Kidney tubule cell (primary cell): Measurements from ENCODE around the gene PLG.
"Not testable (repeated sequence)": the region's sequence is repeated elsewhere in the genome, so short reads cannot be mapped to it uniquely, and the experiment has no call there.

Source experiments
- DNase-seq: peaks from one replicate; pipeline ENCODE4 v3.0.0-alpha.2; 2018; ENCODE audit warnings: low spot score

PLG gene

DNA sequence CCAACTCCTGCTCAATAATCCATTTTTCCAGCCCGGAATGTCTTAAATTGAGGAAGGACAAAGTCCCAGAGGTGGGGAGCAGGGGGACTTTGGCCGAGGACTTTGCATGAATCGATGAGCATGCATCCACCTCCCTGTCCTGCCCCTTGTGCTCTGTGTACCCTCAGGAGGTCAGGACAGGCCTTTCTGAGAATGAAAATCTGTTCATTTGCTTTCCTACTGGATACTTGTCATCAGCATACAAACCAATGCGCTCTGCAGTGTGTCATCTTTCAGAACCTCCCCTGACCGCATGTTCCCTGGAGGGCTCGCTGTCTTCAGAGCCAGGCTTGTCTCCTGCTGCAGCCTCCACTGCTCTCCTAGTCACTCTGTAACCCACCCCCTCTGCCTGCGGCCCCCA, 2.6 kb downstream of the PLG start:
- not testable (repeated sequence) for DNase-seq

DNA sequence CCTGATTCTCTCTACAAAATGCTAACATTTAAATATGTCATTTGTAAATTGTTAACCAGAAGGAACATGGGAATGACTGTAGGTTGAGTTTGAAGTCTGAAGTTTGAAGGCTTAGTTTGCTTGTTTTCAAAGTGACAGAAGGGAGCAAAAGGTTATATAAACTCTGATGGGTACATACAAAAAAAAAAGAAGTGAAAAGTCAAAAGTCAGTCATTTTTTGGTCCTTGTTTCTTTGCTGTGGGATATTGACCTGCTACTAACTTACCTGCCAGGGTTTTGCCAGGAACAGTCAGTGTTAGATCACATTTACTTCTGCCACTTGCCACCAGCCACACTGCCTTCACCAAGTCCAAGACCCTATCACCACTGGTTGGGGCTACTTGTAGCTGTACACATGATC, 6.9 kb downstream of the PLG start:
- not testable (repeated sequence) for DNase-seq

DNA sequence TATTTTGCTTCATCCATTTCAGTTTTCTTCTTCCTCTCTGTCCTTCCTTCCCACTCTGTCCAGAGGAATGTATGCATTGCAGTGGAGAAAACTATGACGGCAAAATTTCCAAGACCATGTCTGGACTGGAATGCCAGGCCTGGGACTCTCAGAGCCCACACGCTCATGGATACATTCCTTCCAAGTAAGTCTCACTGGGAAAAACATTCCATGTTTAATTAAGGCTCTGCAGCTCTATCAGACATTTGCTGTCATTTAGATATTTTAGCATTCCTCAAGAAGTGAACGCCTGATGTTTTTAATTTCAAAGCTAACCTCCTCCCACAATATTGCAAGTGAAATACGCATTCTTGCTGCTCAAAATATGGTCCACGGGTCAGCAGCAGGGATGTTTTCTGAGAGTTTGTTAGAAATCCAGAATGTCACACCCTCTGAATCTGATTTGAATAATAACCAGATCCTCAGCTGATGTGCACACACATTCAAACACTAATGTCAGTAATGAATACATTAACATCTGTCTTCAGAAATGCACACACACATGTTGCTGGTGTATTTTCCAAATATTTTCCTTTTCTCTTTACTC, 12.8 kb downstream of the PLG start:
- DNase-seq = no peak

DNA sequence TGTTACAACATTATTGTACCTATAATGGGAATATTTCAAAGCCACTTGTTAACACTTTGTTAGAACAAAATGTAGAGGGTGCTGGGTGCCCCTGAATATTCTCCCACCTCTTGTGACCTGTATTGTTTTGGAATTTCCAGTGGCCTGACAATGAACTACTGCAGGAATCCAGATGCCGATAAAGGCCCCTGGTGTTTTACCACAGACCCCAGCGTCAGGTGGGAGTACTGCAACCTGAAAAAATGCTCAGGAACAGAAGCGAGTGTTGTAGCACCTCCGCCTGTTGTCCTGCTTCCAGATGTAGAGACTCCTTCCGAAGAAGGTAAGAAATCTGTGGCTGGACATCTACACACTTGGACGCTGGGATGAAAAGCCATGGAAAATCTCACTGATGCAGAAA, 28.9 kb downstream of the PLG start:
- DNase-seq = no peak

DNA sequence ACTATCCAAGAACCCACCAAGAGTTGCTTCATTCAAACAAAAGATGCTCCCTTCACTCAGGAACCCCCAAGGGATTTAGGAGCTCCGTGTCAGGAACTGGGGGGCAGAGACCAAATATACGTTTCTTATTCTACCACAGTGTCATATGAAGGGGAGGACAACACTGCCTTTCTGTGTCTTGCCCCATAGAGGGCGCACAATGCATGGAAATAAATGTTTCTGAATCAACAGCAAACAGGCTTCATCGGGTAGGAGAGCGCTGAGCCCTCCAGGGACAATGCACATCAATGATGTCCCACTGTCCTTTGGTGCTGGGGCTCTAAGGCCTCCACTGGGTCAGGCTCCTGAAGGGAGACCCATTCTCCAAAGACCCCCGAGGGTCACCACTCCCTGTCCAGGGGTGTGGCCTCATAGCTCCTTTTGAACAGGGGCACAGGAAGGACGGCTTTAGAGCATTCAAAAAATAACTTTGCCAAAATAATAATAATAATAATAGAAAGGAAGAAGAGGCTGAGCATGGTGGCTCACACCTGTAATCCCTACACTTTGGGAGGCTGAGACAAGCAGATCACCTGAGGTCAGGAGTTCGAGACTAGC, 31.1 kb downstream of the PLG start:
- peak; percentile 69 for DNase-seq

DNA sequence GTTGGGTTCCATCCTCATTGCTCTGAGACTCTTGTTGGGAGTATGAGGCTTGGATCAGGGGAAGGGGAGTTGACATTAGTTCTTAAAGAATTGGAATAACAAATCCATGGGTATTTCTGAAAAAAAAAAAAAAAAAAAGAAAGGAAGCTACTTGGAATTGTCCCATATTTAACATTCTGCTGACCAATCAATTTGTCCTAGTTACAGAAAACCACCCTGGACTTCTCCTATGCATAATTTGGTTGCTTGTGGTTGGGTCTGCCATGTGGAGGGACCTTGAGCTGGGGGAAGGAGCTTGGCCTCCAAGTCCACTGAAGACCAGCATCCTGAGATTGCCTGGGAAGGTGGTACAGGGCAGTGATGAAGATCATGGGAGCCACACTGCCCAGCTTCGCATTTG, 32.6 kb downstream of the PLG start:
- no peak for DNase-seq

DNA sequence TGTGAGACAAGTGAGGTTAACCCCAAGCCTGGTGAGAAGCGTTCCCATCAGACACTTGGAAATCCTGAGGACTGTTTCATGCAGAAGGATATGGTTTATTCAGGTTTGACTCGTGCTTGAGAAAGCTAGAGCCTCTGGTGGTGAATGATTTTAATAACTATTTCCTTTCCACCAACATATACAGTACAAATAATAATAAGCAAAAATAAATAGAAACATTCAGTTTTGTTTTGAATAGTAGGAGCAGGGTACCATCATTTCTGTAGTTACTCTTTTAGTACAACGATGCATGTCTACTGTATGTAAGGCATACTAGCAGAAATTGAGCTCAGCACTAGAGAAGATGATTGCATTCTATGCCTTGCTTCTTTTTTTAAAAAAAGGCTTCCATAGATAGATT, 33.5 kb downstream of the PLG start:
- DNase-seq = no peak

DNA sequence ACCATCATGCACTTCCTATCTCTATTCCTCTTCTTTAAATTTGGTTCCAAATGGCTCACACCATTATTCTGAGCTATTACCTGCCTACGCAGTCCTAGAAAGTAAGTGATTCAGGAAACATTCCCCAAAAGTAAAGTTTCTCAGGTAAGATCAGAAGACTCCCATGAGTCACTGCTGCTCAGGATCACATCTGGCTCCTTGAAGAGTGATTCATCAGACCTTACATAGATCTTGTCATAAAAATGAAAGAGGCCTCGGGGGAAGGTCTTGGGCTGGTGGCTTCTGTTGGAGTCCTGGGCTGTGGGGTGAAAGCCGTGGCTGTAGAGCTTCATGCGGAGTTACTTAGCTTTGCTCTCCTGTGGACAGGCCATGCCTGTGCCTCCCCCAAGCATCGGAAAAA, 35.9 kb downstream of the PLG start:
- DNase-seq = peak; percentile 62

DNA sequence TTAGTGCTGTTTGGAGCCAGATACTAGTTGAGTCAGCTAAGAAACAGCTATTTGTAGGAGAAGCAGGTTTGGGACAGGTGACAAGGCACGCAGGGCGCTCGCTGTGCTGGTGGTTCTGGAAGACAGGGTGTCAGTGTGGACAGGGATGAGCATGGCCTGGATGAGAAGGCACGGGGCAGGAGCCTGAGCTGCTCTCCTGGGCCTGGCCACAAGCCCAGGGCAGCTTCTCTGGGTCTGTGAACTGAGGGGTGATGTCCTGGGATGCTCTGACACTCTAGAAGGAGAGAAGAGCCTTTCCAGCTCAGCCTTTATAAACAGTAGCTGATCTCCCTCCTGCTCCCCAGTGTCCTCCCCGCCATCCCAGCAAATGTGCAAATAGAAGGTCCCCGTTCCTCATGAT, 37.9 kb downstream of the PLG start:
- DNase-seq = no peak

DNA sequence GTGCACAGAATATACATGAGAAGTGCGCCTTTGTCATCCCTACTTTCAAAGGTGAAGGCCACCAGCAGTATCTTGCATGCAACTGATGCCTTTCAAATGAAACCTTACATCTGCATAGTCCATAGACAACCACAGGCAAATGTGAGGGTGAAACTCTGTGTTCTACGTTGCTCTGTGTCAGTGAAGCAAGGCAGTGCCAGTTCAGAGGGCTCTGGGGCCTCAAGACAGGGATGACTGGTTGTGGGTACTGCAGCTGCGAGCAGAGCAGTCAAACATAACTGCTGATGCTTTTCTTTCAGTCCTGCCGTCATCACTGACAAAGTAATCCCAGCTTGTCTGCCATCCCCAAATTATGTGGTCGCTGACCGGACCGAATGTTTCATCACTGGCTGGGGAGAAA, 39.0 kb downstream of the PLG start:
- peak; percentile 13 for DNase-seq

DNA sequence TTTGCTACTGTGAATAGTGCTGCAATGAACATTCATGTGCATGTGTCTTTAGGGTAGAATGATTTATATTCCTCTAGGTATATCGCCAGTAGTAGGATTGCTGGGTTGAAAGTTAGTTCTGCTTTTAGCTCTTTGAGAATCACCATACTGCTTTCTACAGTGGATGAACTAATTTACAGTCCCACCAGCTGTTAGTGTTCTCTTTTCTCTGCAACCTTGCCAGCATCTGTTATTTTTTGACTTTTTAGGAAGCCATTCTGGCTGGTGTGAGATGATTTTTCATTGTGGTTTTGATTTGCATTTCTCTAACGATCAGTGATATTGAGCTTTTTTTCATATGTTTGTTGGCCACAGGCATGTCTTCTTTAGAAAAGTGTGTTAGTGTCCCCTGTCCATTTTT, 40.0 kb downstream of the PLG start:
- DNase-seq = no peak

DNA sequence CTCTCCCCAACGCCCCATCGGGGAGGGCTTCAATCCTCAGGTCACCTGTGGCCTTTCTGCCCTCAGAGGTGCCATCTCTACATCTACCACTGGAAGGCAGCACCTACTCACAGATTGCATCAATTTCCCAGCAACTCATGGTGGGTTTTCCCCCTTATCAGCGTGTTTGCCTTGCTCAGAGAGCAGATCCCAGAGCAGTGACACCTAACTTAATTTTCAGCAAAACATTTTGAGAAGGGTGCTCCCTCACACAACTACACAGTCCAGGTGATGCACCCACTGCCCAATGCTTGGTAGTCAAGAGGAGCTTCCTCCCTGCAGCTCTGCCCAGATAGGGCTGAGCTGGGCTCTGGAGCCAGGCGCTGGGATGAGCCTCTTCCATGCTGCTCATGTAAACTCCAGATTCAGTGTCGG, 48.2 kb downstream of the PLG start:
- peak; percentile 33 for DNase-seq

DNA sequence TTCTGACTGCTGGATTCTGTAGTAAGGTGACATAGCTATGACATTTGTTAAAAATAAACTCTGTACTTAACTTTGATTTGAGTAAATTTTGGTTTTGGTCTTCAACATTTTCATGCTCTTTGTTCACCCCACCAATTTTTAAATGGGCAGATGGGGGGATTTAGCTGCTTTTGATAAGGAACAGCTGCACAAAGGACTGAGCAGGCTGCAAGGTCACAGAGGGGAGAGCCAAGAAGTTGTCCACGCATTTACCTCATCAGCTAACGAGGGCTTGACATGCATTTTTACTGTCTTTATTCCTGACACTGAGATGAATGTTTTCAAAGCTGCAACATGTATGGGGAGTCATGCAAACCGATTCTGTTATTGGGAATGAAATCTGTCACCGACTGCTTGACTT, 51.2 kb downstream of the PLG start:
- not testable (repeated sequence) for DNase-seq

DNA sequence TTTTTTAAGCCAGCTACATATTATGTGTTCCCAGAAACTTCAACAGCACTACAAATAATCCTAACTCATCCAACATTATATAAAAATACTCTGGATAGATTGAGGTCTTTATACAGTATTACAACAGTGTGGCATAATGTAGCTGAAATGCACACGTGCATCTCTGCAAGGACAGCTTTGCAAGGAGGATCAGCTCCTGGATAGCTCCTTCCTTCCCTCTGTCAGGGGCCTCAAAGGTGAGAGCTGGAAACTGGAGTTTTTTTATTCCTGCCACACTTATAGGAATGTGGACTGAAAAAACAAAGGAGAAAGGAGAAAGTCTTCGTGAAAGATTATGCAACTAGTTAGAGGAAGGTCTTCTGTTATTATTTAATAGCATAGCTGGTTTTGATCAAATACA, 53.1 kb downstream of the PLG start:
- no peak for DNase-seq

DNA sequence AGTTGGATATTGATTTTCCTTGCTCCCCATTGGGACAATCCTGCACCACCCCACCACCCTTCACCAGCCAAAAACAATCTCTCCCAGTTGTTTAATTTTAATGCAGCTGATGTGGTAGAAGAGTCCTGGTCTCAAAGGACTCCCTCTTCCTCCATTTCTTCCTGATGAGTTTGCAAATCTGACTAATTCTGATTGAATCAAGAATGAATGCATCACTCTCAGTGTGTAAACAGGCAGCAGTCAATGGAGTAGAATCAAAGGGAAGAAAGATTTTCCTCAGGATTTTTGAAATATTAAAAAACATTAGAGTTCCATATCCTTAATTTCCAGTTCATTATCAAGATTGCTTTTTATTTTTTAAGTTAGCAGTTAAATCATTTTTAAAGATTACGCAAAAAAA, 54.0 kb downstream of the PLG start:
- peak; percentile 26 for DNase-seq

DNA sequence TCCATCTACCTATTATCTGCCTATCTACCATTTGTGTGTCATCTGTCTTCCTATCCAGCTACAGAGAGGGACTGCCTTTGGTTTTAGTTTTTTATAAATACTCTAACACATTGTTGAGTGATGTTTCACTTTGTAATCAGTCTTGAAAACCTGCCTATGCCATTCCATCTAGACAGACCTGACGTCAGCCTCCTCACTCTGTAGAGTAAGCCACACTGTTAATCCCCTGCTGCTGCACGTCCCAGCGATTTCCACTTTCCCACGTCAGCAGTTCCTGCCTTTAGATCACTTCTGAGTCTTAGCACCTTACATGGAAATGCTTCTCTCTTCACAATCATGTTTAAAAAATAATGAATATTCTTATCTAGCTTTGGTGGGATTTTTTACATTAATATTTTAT, 54.8 kb downstream of the PLG start:
- peak; percentile 70 for DNase-seq

DNA sequence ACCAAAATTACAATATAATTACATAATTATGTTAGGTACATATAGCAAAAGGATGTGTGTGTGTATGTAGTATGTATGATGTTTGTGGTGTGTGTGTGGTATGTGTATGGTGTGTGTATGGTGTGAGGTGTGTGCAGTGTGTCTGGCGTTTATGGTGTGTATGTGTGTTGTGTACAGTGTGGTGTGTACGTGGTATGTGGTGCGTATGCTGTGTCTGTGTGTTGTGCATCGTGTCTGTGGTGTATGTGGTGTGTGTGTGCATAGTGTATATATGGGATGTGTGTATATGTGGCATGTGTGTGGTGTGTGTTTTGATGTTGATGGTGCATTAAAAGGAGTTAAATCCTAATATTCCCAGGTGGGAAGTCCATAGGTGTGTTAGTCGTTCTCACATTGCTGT, 62.8 kb downstream of the PLG start:
- no peak for DNase-seq

DNA sequence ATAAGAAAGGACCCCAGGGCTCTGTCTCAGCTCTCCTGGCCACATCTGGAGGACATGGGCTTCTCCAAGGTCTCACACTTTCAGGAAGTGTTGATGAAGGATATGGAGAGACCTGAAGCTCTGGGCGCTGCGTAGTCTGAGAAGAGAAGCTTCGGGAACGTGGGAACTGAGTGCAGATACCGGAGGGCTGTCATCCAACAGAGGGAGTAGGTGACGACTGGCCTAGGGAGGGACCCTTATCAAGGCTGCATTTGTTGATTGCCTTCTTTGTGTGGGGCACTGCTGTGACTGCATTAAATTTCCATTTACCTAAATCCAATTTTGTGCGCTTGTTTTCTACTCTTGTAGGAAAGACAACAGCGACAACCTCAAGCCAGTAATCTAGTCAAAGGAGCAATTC, 63.4 kb downstream of the PLG start:
- DNase-seq = no peak

DNA sequence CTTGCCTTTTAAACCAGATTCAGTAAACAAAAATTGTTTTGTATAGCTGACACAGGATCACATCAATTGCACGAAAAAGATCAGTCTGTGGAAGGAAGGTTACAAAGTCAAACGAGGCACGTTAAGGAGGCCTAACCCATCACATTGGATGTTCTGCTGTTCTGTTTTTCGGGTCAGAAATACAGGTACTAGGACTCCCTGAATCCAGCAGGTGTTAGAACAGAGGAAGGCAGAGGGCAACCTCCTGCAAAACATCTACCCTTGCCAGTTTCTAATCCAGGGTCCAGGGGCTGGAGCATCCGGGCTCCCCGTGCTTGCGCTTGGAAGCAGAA, 64.6 kb downstream of the PLG start:
- no peak for DNase-seq

DNA sequence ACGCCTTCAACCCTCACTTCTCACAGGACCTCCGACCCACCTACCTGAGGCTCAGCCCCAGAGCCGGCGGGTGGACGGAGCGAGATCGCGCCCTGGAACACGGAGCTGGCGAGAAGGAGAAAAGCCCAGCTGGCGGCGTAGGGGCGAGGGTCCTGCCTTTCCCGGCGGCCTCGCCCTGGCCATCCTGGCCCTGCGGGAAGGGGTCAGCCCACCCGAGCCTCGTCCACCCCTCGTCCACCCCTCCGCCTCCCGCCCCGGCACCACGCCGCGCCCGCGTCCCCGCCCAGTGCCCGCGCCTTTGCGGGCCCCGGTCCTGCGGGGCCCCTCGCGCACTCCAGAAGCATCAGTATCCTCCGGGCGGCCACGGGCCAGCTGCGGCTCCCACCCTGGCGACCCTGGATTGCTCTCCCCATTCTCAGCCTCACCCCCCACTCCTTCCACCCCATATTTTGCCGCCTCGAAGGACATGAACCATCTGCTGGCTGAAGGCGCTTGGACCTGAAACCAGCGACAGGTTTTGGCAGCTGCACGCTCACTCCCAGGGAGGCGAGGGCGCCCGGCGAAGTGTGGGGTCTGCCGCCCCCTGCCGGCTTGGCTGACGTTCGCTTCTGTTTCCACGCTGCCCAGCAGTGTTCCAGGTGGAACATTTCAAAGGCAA, 65.1 kb downstream of the PLG start:
- DNase-seq = peak; percentile 74

DNA sequence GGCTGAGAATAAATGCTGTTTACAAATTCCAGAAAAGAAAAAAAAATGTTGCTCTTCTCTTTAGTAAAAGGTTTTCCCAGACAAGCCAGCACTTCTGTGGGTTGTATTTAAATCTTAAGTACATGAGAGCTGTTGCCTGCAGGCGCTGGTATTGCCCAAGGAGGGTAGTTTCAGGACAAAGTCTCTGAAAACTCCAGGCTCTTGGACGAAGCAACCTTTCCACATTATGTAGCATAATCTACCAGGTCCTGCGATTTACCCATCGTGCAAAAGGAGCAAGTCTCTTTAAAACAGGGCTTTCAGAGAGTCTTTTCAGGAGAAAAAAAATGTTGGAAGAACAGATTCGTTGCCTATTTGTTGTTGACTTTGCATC, 65.6 kb downstream of the PLG start:
- no peak for DNase-seq

DNA sequence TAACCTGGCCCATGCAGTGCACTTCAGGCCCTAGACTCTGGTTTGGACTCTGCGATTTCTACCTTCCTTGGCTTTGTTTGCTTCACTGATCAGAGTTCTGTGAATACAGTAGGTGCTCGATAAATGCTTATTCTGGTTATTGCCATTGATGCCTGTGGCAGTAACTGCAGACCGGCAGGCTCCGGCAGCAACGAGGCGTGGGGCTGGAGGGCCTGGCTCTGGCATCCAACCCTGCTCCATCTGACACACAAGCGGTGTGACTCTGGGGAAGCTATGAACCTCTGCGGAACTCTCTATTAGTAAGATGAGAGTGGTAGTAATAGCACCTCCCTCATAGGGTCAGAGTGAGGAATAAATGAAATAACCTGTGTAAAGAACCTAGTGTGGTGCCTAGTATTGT, 66.1 kb downstream of the PLG start:
- no peak for DNase-seq

DNA sequence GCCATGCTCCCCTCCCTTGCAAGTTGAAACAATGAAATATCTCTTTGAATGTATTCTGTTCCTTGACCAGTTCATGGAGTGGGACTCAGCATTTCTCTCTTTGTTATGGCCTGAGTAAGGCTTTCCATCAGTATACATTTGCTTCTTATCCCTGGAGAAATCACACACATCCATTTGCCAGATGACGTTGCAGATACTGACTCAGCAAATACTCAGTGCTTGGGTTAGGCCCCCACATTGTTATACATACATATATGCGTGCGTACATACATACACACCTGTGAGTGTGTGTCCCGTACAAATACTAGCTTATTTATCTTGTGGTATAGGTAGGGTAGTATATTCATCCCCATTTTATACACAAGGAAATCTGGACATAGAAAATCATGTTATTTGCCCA, 72.4 kb downstream of the PLG start:
- DNase-seq = no peak
